HG02884 (cell line): Measurements from ENCODE around the gene MROH2B.
"Not testable (repeated sequence)": the region's sequence is repeated elsewhere in the genome, so short reads cannot be mapped to it uniquely, and the experiment has no call there.

Experiments
- ATAC-seq: cut with Tn5 transposase; IDR thresholded peaks from one replicate; pipeline ENCODE4 v1.9.1; 2021; ENCODE audit warnings: mild to moderate bottlenecking, moderate library complexity; ENCODE audit not compliant: unreplicated experiment

Gene MROH2B

GRCh38 chr5:41032973-41033372 is 38.2 kb downstream of the MROH2B start:
- no peak for ATAC-seq

GRCh38 chr5:41022600-41022999 is 48.5 kb downstream of the MROH2B start:
- ATAC-seq = not testable (repeated sequence)

GRCh38 chr5:41012318-41012717 is 58.8 kb downstream of the MROH2B start:
- ATAC-seq = no peak

- no peak for ATAC-seq
Measured at GRCh38 chr5:41010572-41010971, 60.6 kb downstream of the MROH2B start.

GRCh38 chr5:41009232-41009631 is 61.9 kb downstream of the MROH2B start:
- ATAC-seq = no peak

- no peak for ATAC-seq
Measured at GRCh38 chr5:41004931-41005330, 66.2 kb downstream of the MROH2B start.

GRCh38 chr5:41003670-41004376 is 67.3 kb downstream of the MROH2B start:
- no peak for ATAC-seq

- ATAC-seq = no peak
Measured at GRCh38 chr5:40999966-41000365, 71.2 kb downstream of the MROH2B start.

GRCh38 chr5:40999142-40999541 is 72.0 kb downstream of the MROH2B start:
- ATAC-seq = no peak

GRCh38 chr5:40995801-40996586 is 75.1 kb downstream of the MROH2B start:
- ATAC-seq = no peak

- ATAC-seq = no peak
Measured at GRCh38 chr5:40991981-40992559, 79.1 kb downstream of the MROH2B start.

GRCh38 chr5:40991168-40991980 is 79.8 kb downstream of the MROH2B start:
- no peak for ATAC-seq

- ATAC-seq = no peak
Measured at GRCh38 chr5:40988746-40989510, 82.2 kb downstream of the MROH2B start.

- ATAC-seq = no peak
Measured at GRCh38 chr5:40987349-40987748, 83.8 kb downstream of the MROH2B start.

- ATAC-seq = no peak
Measured at GRCh38 chr5:40986666-40987065, 84.5 kb downstream of the MROH2B start.

GRCh38 chr5:40985501-40985900 is 85.6 kb downstream of the MROH2B start:
- ATAC-seq = no peak

- no peak for ATAC-seq
Measured at GRCh38 chr5:40984884-40985283, 86.3 kb downstream of the MROH2B start.

GRCh38 chr5:40983781-40984180 is 87.4 kb downstream of the MROH2B start:
- ATAC-seq = no peak

GRCh38 chr5:40981420-40981819 is 89.7 kb downstream of the MROH2B start:
- ATAC-seq = no peak

- no peak for ATAC-seq
Measured at GRCh38 chr5:40976836-40977235, 94.3 kb downstream of the MROH2B start.
